ENCODE measurements around the gene SCUBE1.

SCUBE1 gene

DNA sequence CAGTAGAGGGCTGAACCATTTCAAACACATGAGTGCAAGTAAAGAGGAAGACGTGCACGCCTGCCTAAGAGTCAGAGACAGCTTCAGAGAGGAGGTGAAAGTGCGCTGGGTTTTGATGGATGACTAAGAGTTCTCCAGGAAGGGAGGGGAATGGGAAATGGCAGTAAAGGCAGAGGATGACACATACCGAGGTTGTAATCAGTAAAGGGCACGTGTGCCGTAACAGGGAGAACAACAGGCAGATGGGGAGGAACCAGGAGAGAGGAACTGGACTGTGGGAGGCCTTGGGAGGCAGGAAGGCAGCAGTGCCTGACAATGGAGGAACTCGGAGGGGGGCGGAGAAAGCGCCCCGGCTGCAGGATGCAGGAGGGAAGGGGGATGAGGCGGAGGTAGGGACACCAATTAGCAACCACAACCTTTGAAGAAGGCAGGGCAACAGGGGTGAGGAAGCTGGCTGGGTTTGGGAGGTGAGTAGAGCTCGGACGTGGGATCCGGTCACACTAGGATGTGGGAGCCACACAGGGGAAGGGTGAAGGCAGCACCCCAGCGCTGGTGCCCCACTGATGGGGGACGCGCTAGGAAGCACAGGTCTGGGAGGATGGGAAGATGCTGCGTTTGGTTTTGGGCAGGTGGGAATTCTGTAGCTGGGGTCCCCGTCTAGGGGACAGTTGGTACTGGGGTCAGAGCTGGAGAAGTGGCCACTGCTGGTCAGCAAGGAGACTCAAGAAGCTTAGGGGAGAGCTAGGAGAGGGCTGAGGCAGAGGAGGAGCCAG is 67.4 kb downstream of the SCUBE1 start:
- DNase-seq: no peak

DNA sequence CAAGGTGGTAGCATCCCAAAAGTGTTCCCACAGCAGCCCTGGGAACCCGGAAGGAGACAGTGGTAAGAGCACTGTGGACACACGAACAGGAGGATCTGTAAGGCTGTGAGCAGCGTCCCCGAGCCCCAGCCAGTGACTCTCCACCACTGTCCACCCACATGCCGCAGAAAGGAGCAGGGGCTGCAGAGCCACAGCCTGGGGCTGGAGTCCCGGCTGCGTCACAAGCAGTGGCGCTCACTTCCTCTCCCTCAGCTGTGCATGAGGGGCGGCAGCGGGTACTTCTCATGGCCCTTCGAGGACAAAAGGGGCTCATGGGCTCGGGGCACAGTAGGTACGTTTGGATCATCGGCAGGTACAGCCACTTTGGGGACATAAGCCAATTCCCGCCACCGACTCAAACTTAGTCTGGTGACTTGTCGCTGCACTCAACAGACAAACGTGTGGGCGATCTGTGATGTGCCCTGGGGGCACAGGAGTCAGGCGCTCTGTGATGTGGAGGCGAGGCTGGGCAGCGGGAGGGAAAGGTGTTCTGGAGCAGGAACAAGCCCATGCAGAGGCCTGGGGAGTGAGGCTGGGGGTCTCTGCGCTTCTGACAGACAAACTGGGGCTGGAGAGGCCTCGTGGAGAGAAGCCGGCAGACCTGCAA is 68.5 kb downstream of the SCUBE1 start:
- no peak for DNase-seq

DNA sequence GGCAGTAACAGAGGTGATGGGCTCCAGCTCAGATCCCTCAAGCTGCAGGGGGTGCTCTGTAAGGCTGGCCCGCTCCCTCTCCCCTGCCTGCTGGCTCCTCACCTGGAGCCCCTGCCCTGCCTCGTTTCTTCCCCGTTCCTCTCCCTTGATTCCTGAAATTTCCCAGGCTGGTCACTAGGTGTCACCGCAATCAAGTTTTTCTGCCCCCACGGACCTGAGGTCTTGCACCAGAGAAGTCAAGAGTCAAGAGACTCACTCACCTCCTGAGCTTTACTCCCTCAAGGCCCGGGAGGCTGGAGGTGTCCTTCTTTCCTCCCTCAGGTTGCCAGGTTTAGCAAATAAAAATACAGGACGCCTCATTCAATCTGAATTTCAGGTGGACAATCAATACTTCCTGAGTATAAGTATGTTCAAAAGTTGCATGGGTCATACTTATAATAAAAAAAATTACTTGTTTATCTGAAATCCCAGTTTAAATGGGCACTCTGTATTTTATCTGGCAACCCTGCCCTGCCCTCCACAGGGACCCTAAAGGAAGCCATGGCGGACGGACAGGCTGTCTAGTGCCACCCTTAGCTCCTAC is 69.2 kb downstream of the SCUBE1 start:
- no peak for DNase-seq

DNA sequence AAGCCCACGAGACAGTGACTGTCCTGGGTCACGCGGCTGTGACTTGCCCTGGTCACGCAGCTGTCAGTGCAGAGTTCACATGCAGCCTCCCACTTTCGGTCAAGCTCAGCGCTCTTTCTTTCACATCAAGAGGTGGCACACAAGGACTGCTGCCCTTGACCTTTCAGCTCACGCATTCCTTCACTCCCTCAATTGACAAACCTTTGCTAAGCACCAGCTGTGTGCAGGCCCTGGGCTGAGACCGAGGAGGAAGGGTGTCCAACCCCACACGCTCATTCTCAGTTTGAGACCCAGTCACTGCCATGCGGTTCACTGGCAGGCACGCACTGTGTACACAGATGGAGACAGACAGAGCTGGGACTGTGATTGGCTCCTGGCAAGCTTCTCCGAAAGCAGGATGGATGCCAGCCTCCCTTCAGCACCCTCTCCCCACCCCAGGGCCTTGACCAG is 70.3 kb downstream of the SCUBE1 start:
- DNase-seq: no peak

DNA sequence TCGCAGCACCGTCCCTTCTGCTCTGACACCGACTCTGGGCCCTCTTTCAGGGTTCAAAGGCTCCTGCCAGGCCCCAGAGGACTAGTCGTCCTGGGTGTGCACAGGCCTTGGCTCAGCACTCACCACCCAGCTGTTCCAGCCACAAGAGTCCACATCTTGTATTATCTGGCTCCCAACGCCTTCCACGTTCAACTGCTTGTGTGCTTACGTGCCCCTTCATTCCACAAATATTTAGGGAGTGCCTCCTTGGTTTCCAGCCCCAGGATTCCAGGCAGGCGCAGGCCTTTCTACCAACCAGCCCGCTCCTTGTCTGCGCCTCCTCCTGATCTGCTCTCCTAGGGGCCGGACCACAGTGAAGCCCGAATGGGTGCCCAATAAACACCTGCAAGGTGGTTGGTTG is 70.9 kb downstream of the SCUBE1 start:
- no peak for DNase-seq

DNA sequence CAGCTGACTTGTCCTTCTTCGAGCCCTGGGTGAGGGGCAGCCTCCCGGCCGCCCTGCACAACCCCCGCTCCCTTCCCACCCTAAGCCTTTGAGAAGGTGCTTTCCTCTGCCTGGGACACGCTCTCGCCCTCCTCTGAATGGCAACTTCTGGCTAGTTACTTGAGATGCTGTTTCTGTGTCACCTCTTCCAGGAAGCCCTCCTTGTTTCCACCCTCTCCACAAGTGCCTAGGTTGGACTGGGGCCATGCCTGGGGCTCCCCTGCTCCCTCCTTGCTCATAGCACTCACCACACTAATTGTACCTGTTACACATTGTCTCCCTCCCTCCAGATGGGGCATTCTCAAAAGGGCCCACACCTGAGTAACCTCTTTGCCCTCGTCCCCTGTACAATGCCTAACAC is 72.2 kb downstream of the SCUBE1 start:
- DNase-seq: no peak

DNA sequence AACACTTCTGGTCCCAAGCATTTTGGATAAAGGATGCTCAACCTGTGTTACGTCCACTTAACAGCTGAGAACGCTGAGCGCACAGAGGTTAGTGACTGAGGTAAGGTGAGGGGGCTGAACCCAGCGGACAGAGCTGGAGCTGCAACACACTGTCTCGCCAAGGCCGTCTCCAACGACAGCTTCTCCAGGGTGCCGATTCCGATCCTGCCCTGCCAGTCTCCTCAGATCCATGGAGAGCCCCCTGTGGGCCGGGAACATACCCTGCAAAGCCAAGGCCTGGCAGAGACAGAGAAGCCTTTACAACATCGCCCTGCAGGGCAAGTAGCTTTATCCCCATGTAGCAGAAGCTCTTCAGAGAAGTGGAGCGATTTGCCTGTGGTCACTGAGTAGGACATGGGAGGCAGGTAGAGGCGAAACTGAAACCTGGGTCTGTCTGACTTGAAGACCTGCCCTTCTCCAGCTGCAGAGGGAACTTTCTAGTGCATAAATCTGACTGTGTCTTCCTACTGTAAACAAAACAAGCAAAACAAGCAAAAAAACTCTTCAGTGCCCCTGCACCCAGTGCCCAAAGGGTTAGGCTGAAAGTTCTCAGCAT is 72.8 kb downstream of the SCUBE1 start:
- DNase-seq: no peak

DNA sequence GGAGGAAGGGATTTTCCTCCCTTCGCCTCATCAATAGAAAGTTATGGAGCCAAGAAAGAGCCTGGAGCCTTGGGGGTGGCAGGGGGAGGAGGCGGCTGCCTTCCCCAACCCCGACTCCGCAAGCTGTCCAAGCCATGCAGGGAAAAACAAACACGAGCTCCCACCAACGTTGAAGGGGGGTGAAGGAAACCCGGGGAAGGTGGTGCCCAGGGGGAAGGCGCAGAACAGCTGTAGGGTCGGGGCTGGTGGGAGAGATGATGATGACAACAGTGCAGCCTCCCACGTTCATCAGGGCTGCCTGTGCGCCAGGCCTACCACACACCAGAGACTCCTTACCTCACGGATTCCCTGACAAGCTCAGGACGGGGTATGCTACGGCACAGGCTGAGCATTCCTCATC is 73.5 kb downstream of the SCUBE1 start:
- no peak for DNase-seq

DNA sequence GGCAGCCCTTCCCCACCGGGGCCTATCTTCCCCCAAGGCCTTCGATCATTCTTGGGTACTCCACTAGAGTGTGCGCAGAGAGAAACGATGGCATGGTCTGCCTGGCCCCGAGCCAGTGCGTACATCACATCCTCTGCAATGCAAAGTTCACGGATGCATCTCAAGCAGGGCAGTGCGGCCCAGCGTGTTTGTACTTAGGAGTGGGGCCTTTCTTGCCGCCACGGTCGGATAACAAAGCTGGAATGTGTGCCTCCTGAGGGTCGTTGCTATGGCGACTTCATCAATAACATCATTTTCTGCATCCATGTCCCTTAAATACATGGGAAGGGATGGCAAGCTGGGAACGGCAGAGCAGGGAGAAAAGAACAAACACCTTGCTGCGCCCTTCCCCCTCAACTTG is 73.9 kb downstream of the SCUBE1 start:
- no peak for DNase-seq

DNA sequence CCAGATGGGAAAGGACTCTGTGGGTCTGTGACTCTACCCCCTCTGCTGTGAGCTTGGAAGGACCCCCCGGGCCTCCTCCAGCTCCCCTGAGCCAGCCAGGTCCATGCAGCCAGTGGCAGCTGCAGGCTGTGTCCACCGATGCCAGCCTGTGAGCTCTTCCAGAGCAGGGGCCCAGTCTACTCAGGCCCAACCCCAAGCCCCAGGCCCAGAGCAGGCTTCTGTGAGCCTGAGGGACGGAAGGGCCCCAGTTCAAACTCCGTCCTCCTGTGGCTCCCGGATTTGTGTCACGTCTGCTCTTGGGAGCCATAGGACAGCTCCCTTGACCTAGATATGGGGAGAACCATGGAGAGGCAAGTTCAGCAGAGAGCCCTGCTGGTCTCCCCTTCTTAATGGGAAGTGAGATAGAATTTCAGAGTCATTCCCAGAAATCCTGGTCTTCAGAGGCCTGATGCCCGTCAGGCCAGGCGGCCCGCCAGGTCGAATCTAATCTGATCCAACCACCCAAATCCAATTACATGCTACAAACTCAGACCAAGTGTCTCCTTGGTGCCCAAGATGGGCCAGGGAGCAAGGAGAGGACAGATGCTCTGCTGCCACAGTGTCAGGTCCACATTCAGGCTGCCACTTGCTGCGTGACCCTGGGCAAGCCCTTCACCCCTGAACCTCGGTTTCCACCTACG is 75.1 kb downstream of the SCUBE1 start:
- DNase-seq: no peak

DNA sequence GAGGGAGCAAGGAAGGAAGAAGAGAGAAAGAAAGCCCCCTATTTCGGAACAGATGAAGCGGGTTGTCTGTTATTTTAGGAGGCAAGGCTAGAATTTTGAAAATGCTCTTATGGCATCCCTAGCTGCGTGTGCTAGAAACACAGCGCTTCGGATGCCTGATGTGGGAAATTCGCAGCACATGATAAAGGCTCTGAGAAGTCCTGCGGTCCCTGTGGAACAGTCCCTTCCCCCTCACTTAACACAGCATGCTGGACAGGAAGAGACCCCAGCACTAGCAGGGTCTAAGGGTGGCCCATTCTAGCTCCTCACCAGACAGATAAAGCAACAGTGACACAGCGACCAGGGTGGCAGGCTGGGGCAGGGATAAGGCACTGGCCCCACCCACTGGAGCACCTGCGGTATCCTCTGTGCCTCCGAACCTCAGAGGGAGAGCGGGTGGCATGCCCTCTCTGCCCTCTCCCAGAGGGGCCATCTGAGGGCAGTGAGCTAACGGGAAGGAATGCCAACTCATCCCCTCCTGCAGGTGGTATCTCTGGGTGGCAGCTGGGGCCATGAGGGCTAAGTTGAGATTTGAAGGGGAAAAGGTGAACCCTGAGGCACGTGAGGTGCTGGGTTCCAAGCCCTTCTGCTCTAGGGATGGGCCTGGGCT is 75.7 kb downstream of the SCUBE1 start:
- no peak for DNase-seq

DNA sequence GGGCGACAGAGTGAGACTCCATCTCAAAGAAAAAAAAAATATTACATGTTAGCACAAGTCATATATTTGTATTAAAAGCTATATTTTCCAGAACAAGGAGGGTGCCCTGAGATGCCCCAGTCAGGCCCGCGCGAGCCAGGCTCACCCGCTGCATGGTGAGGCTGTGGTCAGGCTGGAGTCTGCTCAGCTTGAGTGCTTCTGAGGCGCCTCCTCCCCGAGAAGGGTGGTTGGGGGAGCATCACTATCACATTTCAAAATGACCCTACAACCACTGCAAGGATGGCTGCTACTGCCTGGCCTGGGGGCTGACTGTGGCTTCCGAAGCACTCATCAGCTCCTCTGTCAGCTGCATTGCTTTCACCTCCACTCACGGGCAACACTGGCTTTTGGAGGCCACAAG is 77.1 kb downstream of the SCUBE1 start:
- DNase-seq: no peak

DNA sequence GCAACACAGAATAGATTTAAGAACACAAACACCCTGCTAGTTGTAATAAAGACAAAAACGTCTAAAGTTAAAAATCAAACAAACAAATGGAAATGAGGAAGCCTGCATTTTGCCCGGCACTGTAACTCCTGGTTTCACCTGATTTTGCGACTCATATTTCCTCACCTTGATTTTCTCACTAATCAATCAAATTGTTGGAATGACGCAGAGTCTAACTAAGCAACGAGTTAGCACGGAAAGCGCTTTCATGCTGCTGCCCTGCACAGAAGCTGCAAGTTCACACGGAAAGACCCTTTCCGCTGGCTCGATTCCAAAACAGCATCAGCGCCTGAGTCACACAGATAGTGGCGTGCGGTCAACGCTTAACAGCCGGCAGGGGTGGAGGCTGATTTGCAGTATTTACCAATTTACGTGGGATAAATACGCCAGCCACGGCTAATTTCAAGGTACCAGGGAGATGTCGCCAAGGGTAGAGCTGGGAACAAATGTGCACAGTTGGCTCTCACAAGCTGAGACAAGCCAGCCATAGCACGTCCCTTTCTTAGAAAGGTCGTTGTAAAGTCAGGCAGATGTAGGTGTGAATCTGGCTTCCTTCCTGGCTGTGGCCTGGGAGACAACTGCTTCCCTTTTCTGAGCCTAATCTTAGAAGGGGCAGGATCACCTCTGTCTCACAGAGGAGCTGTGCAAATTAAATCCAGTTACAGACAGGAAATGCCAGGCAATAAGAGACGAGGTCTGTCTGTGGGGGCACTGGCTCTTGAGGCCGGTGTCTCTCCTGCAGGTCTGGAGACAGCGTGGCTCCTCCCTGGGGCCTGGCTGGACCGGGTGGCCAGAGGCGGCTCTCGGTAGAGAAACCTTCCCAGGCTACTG is 79.3 kb downstream of the SCUBE1 start:
- DNase-seq: no peak

DNA sequence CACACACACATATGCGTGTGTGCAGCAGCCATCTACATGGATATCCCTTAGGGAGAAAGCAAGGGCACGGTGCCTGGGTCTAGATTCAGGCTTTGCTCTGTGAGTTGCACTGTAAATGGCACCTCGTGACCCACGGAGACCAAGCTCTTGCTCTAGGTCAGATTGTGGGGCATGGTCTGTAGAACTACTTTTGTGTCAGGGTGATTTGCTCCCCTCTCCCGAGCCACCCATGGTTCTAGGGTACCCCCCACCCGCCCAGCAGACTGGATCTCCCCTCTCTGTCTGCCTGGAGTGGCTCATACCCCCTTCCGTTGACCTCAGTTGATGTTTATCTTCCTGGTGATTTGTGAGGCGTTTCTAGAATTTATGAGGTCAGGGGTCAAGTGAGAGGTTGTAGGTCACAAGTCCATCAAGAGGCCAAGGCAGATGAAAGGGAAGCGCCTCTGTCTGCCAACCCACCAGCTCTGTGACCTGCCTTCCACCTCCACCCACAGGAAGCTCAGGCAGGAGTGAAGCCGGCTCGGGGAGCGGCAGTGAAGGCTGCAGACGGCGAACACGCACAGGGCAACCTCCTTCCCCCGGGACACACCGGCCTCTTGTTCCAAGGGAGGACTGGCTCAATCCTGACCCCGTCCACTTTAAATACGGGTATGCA is 80.1 kb downstream of the SCUBE1 start:
- no peak for DNase-seq

DNA sequence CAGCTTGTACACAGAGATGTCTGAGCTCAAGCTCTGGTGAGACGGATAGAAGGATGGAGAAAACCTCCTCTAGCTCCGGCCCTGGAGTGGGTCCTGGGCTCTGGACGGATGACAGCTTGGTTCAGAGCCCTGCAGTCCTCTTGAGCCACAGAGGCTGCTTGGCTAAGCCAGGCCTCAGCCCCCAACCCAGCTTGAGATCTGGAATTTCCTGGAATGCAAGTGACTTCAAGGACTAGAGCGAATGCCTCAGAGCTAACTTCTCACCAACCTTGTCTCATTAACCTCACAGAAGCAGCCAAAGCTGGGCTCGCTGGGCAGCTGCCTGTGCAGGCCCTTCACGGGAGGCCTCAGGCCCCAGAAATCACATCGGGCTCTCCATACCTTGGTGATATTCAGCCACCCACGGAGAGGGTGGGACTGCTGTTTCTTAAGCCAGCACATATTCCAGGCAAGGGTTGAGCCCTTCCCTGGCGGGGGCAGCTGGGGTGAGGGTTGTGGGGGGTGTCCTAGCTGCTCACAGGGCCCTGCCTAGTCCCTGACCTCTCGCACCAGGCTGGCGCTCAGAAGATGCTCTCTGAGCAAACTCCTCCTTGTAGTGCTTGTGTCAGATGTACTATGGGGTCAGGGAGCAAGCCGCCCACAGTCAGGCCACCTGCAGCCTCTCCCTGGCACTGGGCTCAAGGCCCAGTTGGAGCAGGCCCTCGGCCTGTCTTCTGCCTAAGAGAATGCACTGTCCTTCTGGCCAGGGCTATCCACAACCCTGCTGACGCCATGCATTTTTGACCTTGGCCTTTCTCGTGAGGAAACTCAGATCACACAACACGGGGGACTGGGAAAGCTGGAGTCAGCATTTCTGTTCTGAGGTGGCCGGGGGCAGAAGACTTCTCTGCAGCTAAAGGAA is 82.6 kb downstream of the SCUBE1 start:
- no peak for DNase-seq

DNA sequence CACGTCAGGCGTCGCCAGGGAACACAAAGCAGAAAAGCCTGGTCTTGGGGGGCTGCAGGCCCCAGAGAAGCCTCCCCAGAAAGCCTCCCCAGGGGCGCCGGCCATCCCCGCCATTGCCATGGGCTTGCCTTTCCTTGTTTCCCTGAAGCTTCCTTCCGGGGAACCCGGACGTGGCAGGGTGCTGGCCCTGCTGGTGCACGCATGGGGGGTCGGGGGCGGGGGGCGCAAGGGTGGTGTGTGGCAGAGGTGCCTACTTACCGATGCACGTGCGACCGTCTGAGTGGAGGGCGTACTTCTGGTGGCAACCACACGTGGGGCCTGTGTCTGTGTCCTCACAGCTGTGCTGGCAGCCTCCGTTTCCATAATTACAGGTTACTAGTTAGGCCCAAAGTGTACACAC is 85.2 kb downstream of the SCUBE1 start:
- DNase-seq: no peak

DNA sequence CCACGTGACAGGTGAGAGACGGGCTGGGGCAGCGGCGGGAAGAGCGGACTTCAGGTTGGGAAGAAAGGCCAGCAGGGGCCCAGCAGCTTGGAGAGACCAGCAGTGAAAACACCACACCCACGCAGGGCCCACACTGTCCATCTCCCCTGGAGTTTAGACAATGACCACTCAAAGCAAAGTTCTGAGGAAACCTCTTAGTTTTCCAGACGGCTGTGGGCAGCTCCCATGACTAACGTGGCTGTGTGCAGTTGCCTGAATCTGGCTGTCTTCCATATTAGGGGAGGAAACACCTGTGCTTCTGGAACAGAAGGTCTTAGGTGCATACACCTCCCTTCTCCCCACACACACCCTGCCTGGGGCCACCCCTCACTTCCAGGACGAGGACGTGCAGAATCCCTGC is 85.6 kb downstream of the SCUBE1 start:
- DNase-seq: no peak

DNA sequence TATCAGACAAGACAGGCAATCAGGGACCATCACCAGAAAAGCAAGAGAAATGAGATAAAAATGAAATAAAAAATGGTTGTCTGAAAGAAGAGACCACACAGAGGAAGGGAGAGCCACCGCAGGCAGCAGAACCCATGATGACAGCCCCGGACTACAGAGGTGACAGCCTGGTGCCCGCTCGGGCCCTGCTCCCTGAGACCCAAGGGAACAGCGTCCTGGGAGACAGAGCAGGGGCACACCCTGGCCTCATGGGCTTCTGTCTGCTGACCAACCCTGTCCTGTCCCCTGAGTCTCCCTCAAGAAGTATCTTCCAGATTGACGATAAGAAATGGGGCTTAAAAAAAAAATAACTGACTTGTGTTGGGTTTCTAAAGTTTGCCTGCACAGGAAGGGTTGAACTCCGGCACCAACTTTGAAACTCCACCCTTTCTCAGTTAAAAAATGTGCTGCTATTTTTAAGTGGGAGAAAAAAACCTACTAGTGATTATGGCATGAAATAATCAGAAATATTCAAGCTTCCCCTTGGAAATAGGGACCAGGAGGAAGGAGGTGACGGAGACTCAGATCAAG is 86.1 kb downstream of the SCUBE1 start:
- DNase-seq: no peak

DNA sequence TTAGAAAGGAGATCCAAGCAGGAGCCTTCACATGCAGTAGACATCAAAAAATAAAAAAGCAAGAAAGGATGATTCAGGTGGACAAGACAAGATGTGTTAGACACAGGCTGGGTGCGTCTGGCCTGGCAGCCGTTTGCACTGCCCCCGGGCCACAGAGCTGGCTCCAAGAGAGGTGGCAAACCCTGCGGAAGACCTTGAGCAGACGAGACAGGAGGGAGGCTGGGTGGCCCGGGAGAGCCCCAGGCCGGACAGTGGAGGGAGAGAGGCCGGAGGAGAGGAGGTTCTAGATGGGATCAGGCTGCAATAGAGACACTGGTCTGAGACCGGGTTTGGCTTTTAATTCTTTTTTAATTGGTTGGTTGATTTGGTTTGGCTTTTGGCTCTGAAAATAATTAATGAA is 86.6 kb downstream of the SCUBE1 start:
- DNase-seq: no peak

DNA sequence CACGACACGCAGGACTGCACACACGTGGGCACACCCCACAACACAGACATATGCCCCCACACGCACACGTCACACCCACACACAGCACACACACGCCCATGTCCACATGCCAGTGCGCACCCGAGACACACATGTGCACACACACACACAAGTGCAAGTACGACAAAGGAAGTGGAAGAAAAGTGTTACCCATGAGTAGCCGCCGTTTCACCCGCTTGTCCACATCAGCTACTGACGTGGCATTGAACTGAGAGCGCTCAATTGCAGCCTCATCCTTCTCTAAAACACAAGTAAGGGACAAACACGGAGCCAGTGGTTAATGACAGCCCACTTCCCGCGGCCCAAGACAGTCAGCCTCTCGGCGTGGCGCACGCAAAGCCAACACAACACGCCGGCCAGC is 87.9 kb downstream of the SCUBE1 start:
- DNase-seq: no peak

Data from NCI-H1048 (cell line).